ENCODE data around the gene PRDM4.

PRDM4 gene

DNA sequence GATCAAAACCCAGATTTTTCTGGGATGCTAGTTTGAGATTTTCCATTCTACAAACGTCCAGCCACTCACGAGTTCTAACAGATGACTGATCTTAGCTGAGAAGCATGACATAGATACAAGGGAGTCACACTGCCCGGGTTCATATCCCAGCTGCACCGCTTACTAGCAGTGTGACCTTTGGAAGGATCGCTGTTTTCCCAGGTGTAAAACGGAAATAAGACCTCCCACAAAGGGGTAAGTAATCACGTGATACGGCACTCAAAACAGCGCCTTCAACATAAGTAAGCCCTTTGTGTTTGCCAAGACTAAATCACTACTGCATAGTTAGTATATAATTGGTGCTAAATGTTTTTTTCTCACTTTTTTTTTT, 76.0 kb downstream of the PRDM4 start:
- H3K4me3 Mint-ChIP-seq, result peak overlapping the region; percentile 98
- peaks cover 4% of the 10 kb centered on the region for H3K9me3 Mint-ChIP-seq
- ATAC-seq (peak; percentile 50), DNase-seq (peak; percentile 33)
- H3K27ac Mint-ChIP-seq, result peak overlapping the region; percentile 100
- H3K27me3 Mint-ChIP-seq, result peaks cover 4% of the 10 kb centered on the region
- H3K36me3 Mint-ChIP-seq (ENCODE audit: low read depth), result peaks cover 32% of the 10 kb centered on the region
- peaks cover 30% of the 10 kb centered on the region for H3K4me1 Mint-ChIP-seq

DNA sequence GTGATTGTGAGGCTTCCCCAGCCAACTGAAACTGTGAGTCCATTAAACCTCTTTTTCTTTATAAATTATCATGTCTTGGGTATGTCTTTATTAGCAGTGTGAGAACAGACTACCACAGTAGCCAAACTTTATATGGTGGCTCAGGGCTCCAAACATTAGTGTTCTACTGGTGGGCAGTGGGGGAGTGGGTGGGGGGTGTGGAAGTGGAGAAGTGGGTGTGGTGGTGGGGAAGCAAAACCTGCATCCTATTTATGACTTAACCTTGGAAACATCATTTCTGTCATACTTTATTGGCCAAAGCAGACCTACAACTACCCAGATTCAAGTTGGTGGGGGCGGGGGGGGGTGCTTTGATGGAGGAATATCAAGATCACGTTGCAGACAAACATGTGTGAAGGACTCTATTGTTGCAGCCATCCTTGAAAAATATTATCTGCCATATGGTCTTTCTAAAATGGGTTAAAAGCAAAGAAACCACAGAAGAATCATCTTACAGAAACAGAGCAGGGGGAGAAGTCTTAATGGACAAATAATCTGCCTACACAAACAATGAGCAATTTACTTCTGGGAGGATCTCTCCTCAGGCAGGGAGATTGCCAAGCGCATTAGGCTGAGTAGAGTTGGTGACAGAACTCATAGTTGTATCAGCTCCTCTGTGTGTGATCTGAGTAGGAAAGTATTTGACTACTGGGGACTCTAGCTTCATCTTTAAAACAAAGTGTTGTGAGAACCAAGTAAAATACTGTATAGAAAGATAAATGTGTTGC, 76.7 kb downstream of the PRDM4 start:
- no peak for ATAC-seq
- Mint-ChIP-seq H3K4me3 (peak overlapping the region; percentile 98), H3K27me3 (peaks cover 4% of the 10 kb centered on the region), H3K36me3 (ENCODE audit: low read depth) (peaks cover 25% of the 10 kb centered on the region), H3K9me3 (peaks cover 4% of the 10 kb centered on the region), H3K27ac (peak overlapping the region; percentile 100), H3K4me1 (peaks cover 30% of the 10 kb centered on the region)
- DNase-seq, result no peak

Measured in activated naive CD8-positive, alpha-beta T cell treated with anti-CD3 and anti-CD28 coated beads, Interleukin-2, amount 50 U/mL, for 24 hours (primary cell).